Smooth muscle cell (in vitro differentiated cells): ENCODE measurements around the gene DOCK1. TPM values are rescaled to one million over a fixed set of nuclear protein-coding genes. Genes with fewer than 3 reads are reported as not detected.

ENCODE experiments used
- DNase-seq: peaks from one replicate; lab custom pipeline; 2025; ENCODE audit not compliant: unreplicated experiment; lab: John Stamatoyannopoulos, UW
- H2AFZ ChIP-seq: fragments of 200-600 bp; sonication (generic); 2 replicates; pipeline ENCODE4 v1.6.0; 2016; ENCODE audit warnings: antibody characterized with exemption, low read depth, mild to moderate bottlenecking
- H3F3A ChIP-seq: fragments of 200-600 bp; sonication (generic); 2 replicates; pipeline ENCODE4 v1.6.0; 2017; ENCODE audit warnings: antibody characterized with exemption, low read depth
- H3K27ac ChIP-seq: fragments of 200-600 bp; sonication (generic); 2 replicates; pipeline ENCODE4 v1.5.1; 2016; ENCODE audit warnings: low read depth, mild to moderate bottlenecking
- H3K27me3 ChIP-seq: fragments of 200-600 bp; sonication (generic); 2 replicates; pipeline ENCODE4 v1.6.1; 2016; ENCODE audit warnings: low read depth, mild to moderate bottlenecking
- H3K36me3 ChIP-seq: fragments of 200-600 bp; sonication (generic); 2 replicates; pipeline ENCODE4 v1.5.1; 2016; ENCODE audit warnings: low read depth
- H3K4me1 ChIP-seq: fragments of 200-600 bp; sonication (generic); 2 replicates; pipeline ENCODE4 v1.5.1; 2016; ENCODE audit warnings: low read depth
- H3K4me2 ChIP-seq: fragments of 200-600 bp; sonication (generic); 2 replicates; pipeline ENCODE4 v1.6.0; 2016; ENCODE audit warnings: mild to moderate bottlenecking
- H3K4me3 ChIP-seq: fragments of 200-600 bp; sonication (generic); 2 replicates; pipeline ENCODE4 v1.5.1; 2016; ENCODE audit warnings: mild to moderate bottlenecking
- H3K79me2 ChIP-seq: fragments of 200-600 bp; sonication (generic); 2 replicates; pipeline ENCODE4 v1.6.0; 2016; ENCODE audit warnings: low read depth, mild to moderate bottlenecking
- H3K9ac ChIP-seq: fragments of 200-600 bp; sonication (generic); 2 replicates; pipeline ENCODE4 v1.6.0; 2016; ENCODE audit warnings: low read depth
- H3K9me3 ChIP-seq: fragments of 200-600 bp; sonication (generic); replicated peaks from 2 replicates; pipeline ENCODE4 v1.5.1; 2016; ENCODE audit warnings: low read depth
- H4K20me1 ChIP-seq: fragments of 200-600 bp; sonication (generic); 2 replicates; pipeline ENCODE4 v1.6.0; 2016; ENCODE audit warnings: low read depth
- WGBS: methylation state at CpG from one replicate; pipeline ENCODE4 v1.1.7; 2016; ENCODE audit warnings: low lambda C conversion rate; 5-methylcytosine and 5-hydroxymethylcytosine counted together
- polyA plus RNA-seq: library from polyadenylated mRNA; unstranded; fragments of >200 nt; fragmentation: Nextera tagmentation; extraction: Ambion mirVana; gene quantifications from 2 replicates; pipeline ENCODE4 v1.2.1, GENCODE V29; 2016
- total RNA-seq: library from RNA; depleted of rRNA; stranded (reverse); fragments of >200 nt; gene quantifications from 2 replicates; pipeline ENCODE4 v1.2.3, GENCODE V29; 2014
- TF ChIP-seq, protein P1 (sequence below): fragments of 200-600 bp; sonication (generic); IDR thresholded peaks from 2 replicates; pipeline ENCODE4 v1.5.1; 2017; ENCODE audit warnings: borderline replicate concordance, mild to moderate bottlenecking, antibody characterized with exemption; ENCODE audit not compliant: insufficient read depth, poor library complexity, severe bottlenecking

The DOCK1 gene
- total and polyA plus RNA-seq, 2 experiments from 2014 or later: 18.4 to 37.1 TPM

DNA sequence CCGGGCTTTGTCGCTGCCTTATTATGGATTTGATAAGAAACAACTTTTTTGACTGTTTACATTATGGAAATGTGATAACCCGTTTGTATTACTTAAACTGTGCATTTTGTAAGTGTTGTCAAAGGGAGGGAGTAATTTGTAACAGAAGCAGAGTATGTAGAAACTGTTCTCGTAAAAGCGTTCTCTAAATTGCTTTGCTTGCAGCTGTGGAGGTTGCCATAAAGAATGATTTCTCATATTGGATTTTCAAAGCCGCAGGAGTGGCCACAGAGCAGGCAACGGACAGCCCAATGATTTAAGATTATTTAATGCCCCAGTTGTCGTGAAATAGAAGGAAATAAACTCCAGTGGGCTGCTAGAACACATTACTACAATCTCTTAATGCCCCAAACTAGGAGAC is 405.2 kb downstream of the DOCK1 start:
- no peaks in the 10 kb centered on the region for H3K79me2 ChIP-seq
- WGBS: 71% methylated on average over 8 of the region's 8 CpGs
- H3K27ac ChIP-seq: no peak overlapping the region
- no peaks in the 10 kb centered on the region for H3K27me3 ChIP-seq
- no peak overlapping the region for H3K4me2 ChIP-seq
- no peaks in the 10 kb centered on the region for H3K4me1 ChIP-seq
- H3K4me3 ChIP-seq: no peak overlapping the region
- H4K20me1 ChIP-seq: peaks cover 76% of the 10 kb centered on the region
- TF ChIP-seq, protein P1, sequence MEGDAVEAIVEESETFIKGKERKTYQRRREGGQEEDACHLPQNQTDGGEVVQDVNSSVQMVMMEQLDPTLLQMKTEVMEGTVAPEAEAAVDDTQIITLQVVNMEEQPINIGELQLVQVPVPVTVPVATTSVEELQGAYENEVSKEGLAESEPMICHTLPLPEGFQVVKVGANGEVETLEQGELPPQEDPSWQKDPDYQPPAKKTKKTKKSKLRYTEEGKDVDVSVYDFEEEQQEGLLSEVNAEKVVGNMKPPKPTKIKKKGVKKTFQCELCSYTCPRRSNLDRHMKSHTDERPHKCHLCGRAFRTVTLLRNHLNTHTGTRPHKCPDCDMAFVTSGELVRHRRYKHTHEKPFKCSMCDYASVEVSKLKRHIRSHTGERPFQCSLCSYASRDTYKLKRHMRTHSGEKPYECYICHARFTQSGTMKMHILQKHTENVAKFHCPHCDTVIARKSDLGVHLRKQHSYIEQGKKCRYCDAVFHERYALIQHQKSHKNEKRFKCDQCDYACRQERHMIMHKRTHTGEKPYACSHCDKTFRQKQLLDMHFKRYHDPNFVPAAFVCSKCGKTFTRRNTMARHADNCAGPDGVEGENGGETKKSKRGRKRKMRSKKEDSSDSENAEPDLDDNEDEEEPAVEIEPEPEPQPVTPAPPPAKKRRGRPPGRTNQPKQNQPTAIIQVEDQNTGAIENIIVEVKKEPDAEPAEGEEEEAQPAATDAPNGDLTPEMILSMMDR: no peak
- H3K9me3 ChIP-seq: no peaks in the 10 kb centered on the region
- no peak overlapping the region for H2AFZ ChIP-seq
- no peak overlapping the region for H3K9ac ChIP-seq
- DNase-seq: no peak
- H3F3A ChIP-seq: no peaks in the 10 kb centered on the region
- H3K36me3 ChIP-seq: no peaks in the 10 kb centered on the region

DNA sequence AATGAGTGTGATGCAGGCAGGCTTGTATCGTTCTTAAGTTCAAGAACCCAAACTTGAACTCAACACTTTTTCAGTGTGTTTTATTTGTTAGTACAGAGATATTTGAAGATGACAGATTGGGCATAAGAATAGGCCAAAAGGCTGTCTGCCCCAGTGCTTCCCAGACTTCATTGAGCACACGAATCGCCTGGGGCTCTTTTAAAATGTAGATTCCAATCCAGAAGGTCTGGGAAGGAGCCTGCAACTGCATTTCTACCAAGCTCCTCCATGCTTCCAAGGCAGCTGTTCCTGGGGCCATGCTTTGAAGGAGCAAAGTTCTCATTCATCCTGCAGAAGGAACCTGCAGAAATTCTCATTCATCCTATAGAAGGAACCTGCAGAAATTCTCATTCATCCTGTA is 405.7 kb downstream of the DOCK1 start:
- no peaks in the 10 kb centered on the region for H3K79me2 ChIP-seq
- peaks cover 76% of the 10 kb centered on the region for H4K20me1 ChIP-seq
- TF ChIP-seq, protein P1: no peak

DNA sequence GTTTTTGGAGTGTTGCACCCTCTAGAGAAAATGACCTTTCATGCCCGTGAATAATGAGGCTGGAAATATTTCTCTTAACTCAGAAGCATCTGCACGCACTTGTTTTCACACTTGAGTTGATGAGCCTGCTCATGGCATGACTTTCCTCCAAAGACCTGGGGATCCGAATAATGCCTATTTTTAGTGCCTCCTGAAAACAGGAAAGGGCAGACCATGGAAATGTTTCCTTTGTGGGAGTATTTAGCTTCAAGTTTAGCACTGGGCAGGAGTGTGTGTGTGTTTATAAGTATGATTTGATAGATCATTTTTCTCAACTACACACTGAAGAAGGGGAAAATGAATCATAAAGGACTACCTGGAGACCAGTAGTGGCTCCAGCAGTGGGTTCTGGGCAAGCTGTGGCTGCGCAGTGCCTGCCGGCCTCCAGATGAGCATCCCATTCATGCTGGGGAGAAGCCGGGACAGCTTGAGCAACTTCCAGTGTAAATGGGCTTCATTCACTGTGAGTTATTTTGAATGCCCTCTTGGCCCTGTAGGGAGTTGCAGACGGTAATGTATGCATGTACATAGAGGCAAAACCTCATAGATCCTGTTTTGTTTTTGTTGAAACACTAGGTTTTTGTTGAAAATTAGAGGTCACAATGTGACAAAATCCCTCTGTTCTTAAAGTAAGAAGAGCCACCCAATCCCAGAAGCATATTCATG is 408.9 kb downstream of the DOCK1 start:
- DNase-seq: no peak
- Histone ChIP-seq H3K4me2 (no peak overlapping the region), H2AFZ (no peak overlapping the region), H3K27ac (no peak overlapping the region), H3K4me3 (no peak overlapping the region), H3F3A (no peaks in the 10 kb centered on the region), H3K4me1 (no peaks in the 10 kb centered on the region), H3K36me3 (no peaks in the 10 kb centered on the region), H4K20me1 (peaks cover 87% of the 10 kb centered on the region), H3K79me2 (no peaks in the 10 kb centered on the region), H3K9ac (no peak overlapping the region), H3K9me3 (no peaks in the 10 kb centered on the region), H3K27me3 (no peaks in the 10 kb centered on the region)
- WGBS: 95% methylated on average over 7 of the region's 7 CpGs
- TF ChIP-seq, protein P1: no peak

More for the DNA sequence above, 405.7 kb downstream of the DOCK1 start:
- Histone ChIP-seq H3K9ac (no peak overlapping the region), H3K4me1 (no peaks in the 10 kb centered on the region), H3K36me3 (no peaks in the 10 kb centered on the region), H3K4me2 (no peak overlapping the region), H3K27ac (no peak overlapping the region), H3F3A (no peaks in the 10 kb centered on the region), H2AFZ (no peak overlapping the region), H3K27me3 (no peaks in the 10 kb centered on the region), H3K4me3 (no peak overlapping the region), H3K9me3 (no peaks in the 10 kb centered on the region)
- no peak for DNase-seq
- 71% methylated on average over 3 of the region's 3 CpGs for WGBS

DNA sequence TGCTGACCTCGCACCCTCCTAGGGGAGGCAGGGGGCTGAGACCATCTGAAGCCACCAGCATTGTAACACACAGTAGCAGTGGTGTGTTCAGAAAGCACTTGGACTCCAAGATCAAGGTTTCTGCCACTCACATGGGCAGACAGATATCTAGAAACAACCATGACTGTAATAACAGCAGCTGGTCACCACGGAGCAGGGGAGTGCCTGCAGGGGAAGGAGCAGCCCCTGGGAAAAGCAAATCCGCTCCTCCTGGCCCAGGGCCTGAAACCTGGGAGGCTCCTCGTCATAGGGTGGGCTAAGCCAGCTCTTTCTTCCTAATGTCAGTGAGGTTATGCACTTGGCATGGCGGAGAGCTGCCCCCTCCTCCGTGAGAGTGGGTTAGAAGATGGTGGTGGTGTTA is 409.6 kb downstream of the DOCK1 start:
- WGBS: 92% methylated on average over 6 of the region's 6 CpGs
- peaks cover 81% of the 10 kb centered on the region for H4K20me1 ChIP-seq

More for the DNA sequence above, 409.6 kb downstream of the DOCK1 start:
- H3K9ac ChIP-seq: no peak overlapping the region
- no peaks in the 10 kb centered on the region for H3F3A ChIP-seq
- no peaks in the 10 kb centered on the region for H3K4me1 ChIP-seq
- H3K9me3 ChIP-seq: no peaks in the 10 kb centered on the region
- no peak for DNase-seq
- H2AFZ ChIP-seq: no peak overlapping the region
- TF ChIP-seq, protein P1: no peak
- no peaks in the 10 kb centered on the region for H3K27me3 ChIP-seq
- H3K27ac ChIP-seq: no peak overlapping the region
- H3K36me3 ChIP-seq: no peaks in the 10 kb centered on the region
- no peak overlapping the region for H3K4me2 ChIP-seq
- no peaks in the 10 kb centered on the region for H3K79me2 ChIP-seq
- no peak overlapping the region for H3K4me3 ChIP-seq
